Effector memory CD4-positive, alpha-beta T cell (primary cell): ENCODE results near the gene GET3.

Source experiments
- DNase-seq, 3 donors: peaks; one replicate each; pipeline ENCODE4 v3.0.0-alpha.2; 2020
- H3K27ac ChIP-seq: 2 replicates; pipeline ENCODE4 v1.7.0; 2013; ENCODE audit warnings: mild to moderate bottlenecking, low read length, moderate library complexity; ENCODE audit not compliant: insufficient read depth, poor library complexity, severe bottlenecking
- H3K27me3 ChIP-seq: replicated peaks from 2 replicates; pipeline ENCODE4 v1.7.0; 2013; ENCODE audit warnings: mild to moderate bottlenecking, low read length; ENCODE audit not compliant: insufficient read depth, control insufficient read depth, poor library complexity, severe bottlenecking
- H3K36me3 ChIP-seq: 2 replicates; pipeline ENCODE4 v1.7.0; 2013; ENCODE audit warnings: mild to moderate bottlenecking, low read length, moderate library complexity; ENCODE audit not compliant: control insufficient read depth, insufficient read depth
- H3K4me1 ChIP-seq: 2 replicates; pipeline ENCODE4 v1.7.0; 2013; ENCODE audit warnings: low read length, mild to moderate bottlenecking; ENCODE audit not compliant: control insufficient read depth, insufficient read depth, poor library complexity, severe bottlenecking
- H3K4me3 ChIP-seq: 2 replicates; pipeline ENCODE4 v1.7.0; 2013; ENCODE audit warnings: low read length, low read depth, mild to moderate bottlenecking; ENCODE audit not compliant: insufficient read depth, poor library complexity, severe bottlenecking
- H3K9me3 ChIP-seq: 2 replicates; pipeline ENCODE4 v1.7.0; 2013; ENCODE audit warnings: mild to moderate bottlenecking, low read length, moderate library complexity; ENCODE audit not compliant: control insufficient read depth

GET3 gene

DNA sequence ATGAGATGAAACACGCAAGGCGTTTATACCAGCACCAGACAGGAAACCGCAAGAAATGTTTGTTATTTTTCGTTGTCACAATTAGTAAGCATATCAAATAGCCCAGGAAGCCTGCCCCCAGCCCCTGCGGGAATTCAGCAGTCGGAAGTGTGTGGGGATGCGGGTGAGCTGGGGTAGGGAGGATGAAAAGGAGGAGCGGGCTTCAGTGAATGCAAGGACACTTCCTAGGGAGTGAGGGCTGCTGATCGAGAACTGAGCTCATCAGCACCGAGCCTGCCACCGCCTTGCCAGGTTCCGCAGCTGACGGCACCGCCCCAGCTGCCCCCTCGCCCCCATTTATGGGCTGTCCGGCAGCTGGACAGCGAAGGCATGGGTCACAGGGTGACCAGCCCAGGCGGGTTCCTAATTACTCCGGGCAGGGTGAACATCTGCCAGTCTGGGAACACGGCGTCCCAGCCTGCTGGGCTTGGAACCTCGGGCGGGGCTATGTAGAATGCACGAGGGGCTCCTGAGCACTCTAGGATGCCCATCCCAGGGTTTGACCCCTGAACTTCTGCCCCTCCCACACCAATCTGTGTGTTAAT lies 12.7 kb downstream of the GET3 start:
- H3K27ac ChIP-seq, result no peak overlapping the region

DNA sequence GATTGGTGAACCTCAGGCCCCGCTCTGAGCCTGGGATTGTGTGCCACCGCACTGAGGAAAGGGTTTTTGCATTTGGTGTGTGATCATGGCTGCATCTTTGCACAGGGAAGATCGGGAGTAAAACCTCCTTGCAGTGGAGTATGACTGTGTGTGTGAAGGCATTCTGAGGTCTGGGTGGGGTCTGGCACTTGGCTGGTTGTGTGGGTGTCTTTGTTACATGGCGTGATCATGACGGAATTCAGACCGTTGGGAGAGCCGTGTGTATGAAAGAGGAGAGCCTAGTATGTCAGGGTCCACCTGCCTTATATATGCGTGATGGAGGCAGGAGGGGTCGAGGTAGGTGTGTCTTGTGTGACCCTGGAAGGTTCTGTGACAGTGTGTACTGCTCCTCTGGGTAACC lies 13.6 kb downstream of the GET3 start:
- Histone ChIP-seq H3K4me3 (no peak overlapping the region), H3K4me1 (no peaks in the 10 kb centered on the region), H3K27ac (no peak overlapping the region), H3K9me3 (peaks cover 6% of the 10 kb centered on the region), H3K27me3 (peaks cover 4% of the 10 kb centered on the region), H3K36me3 (peaks cover 22% of the 10 kb centered on the region)
- DNase-seq, result no peak

More for the DNA sequence above, 12.7 kb downstream of the GET3 start:
- Histone ChIP-seq H3K9me3 (peaks cover 6% of the 10 kb centered on the region), H3K27me3 (peaks cover 4% of the 10 kb centered on the region), H3K4me1 (no peaks in the 10 kb centered on the region), H3K4me3 (no peak overlapping the region), H3K36me3 (peaks cover 28% of the 10 kb centered on the region)
- DNase-seq, result no peak

DNA sequence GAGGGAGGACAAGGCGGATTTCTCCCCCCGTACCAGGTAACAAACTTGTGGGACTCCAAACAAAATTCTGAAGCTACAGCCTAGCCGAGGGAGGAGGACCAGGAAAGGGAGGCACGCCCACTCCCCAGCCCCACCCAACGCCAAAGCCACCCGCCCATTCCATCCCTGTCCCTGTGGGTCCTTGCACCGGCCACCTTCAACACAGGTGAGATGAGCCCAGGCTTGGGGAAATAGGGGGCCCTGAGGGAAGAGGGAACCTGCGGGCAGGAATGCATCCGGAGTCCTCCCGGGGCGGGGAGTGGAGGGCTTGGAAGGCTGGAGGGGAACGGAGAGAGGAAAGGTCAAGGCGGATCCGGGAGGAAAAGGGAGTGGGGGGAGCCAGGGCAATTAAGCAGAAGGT lies 14.3 kb downstream of the GET3 start, which contains the start of gene BEST2:
TSS of gene BEST2 (plus strand) at position 157 of the 400 bp plus-strand sequence. CDS start 802 bp downstream, outside the sequence.
- Histone ChIP-seq H3K27me3 (peaks cover 4% of the 10 kb centered on the region), H3K4me1 (no peaks in the 10 kb centered on the region), H3K4me3 (no peak within 1 kb of the TSS), H3K27ac (no peak within 1 kb of the TSS), H3K9me3 (peaks cover 6% of the 10 kb centered on the region), H3K36me3 (peaks cover 14% of the 10 kb centered on the region)
- DNase-seq, result no peak

DNA sequence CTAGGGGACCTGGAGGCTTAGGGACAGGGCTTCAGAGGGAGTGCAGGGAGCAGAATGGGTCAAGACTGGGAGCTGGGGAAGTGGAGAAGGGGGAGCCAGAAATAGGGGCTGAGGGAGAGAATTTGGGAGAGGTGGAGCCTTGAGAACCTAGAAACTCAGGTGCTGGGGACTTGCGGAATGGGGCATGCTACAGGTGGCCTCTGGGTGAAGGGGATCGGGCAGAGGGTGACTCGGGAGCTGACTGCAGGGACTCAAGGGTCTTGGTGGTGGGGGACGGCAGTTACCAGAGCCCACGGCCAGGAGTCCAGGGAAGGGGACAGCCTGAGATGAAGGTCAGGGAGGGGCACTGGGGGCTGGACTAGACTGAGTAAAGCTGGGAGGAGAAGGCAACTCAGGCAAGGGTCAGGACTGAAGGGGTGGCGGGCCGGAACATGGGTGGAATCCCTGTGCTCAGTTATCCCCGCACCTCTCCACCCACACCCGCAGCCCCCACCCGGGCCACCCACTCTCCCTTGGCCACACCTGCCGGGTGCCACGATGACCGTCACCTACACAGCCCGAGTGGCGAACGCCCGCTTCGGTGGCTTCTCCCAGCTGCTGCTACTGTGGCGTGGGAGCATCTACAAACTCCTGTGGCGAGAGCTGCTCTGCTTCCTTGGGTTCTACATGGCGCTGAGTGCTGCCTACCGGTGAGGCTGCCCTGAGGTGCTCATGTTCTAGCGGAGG lies 14.9 kb downstream of the GET3 start:
- Histone ChIP-seq H3K36me3 (peaks cover 9% of the 10 kb centered on the region), H3K4me3 (no peak overlapping the region), H3K9me3 (peaks cover 6% of the 10 kb centered on the region), H3K27ac (no peak overlapping the region), H3K4me1 (no peaks in the 10 kb centered on the region), H3K27me3 (peaks cover 4% of the 10 kb centered on the region)
- DNase-seq, result no peak

- peaks cover 4% of the 10 kb centered on the region for H3K27me3 ChIP-seq
Measured at GRCh38 chr19:12754465-12755196, 17.3 kb downstream of the GET3 start.

GRCh38 chr19:12756150-12756883 lies 19.0 kb downstream of the GET3 start:
- H3K36me3 ChIP-seq, result no peaks in the 10 kb centered on the region
- H3K4me1 ChIP-seq, result peaks cover 5% of the 10 kb centered on the region
- H3K27ac ChIP-seq, result no peak overlapping the region
- DNase-seq, result no peak
- peaks cover 4% of the 10 kb centered on the region for H3K27me3 ChIP-seq
- no peaks in the 10 kb centered on the region for H3K9me3 ChIP-seq
- no peak overlapping the region for H3K4me3 ChIP-seq

More at GRCh38 chr19:12754465-12755196, 17.3 kb downstream of the GET3 start:
- DNase-seq, result no peak
- H3K4me3 ChIP-seq, result no peak overlapping the region
- peaks cover 5% of the 10 kb centered on the region for H3K4me1 ChIP-seq
- H3K9me3 ChIP-seq, result no peaks in the 10 kb centered on the region
- no peak overlapping the region for H3K27ac ChIP-seq
- no peaks in the 10 kb centered on the region for H3K36me3 ChIP-seq

DNA sequence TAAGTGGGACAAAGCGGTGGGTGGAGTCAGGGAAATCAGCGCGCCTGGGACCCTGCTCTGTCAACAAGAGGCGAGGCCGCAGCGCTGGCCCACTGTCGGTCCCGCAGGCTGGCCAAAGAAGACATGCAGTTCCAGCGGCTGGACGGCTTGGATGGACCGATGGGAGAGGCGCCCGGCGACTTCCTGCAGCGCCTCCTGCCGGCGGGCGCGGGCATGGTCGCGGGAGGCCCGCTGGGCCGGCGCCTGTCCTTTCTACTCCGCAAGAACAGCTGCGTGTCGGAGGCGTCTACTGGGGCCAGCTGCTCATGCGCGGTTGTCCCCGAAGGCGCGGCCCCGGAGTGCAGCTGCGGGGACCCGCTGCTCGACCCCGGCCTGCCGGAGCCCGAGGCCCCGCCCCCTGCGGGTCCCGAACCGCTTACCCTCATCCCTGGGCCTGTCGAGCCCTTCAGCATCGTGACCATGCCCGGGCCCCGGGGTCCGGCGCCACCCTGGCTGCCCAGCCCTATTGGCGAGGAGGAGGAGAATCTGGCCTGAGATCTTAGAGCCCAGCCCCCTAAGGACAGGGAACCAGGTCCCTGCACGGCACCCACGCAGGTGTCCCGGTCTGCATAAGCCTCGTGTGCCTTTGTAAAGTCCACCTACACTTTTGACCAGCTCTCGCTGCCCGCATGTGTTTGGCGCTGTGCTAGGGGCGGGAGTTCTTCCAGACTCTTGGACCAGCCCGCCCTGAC lies 20.4 kb downstream of the GET3 start:
- Histone ChIP-seq H3K27me3 (peaks cover 4% of the 10 kb centered on the region), H3K9me3 (no peaks in the 10 kb centered on the region), H3K27ac (no peak overlapping the region), H3K4me1 (peaks cover 5% of the 10 kb centered on the region), H3K36me3 (no peaks in the 10 kb centered on the region), H3K4me3 (peak overlapping the region; percentile 11)
- DNase-seq, result peak; percentile 34 to 47 (median 34)

DNA sequence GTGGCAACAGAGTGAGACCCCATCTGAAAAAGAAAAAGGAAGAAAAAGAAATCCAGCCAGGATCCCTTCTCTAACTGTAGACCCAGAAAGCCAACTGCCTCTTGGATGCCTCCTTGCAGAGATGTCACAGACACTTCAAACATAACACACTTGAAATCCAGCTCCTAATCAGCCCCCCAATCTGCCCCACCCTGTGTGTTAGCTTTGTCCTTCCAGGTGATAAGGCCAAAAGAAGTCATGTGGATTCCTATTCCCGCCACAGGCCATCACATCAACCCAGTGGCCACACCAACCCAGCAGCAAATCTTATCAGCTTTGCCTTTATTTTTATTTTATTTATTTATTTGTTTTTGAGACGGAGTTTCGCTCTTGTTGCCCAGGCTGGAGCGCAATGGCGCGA lies 22.4 kb downstream of the GET3 start:
- H3K27ac ChIP-seq, result no peak overlapping the region
- peaks cover 5% of the 10 kb centered on the region for H3K4me1 ChIP-seq
- no peaks in the 10 kb centered on the region for H3K9me3 ChIP-seq
- H3K4me3 ChIP-seq, result no peak overlapping the region
- H3K27me3 ChIP-seq, result no peaks in the 10 kb centered on the region
- no peak for DNase-seq
- no peaks in the 10 kb centered on the region for H3K36me3 ChIP-seq

DNA sequence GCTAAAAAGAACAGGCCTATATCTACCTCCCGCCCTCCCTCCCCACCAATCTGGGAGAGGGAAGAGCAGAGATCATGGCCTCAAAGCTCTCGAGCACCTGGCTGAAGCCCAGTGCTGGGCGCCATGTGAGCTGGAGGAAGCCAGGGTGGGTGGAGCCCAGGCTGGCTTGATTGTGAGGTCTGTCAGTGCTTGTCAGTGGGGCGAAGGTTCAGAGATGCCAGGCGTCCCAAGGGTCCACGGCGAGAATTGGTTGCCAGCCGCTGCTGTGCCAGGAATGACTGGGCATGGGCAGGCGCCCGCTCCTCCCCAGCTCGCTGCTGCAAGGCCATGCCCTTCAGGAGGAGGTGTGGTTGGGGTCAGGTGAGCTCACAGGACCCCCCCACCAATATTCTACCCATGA lies 25.8 kb downstream of the GET3 start:
- Histone ChIP-seq H3K4me1 (no peaks in the 10 kb centered on the region), H3K4me3 (no peak overlapping the region), H3K27me3 (no peaks in the 10 kb centered on the region), H3K27ac (no peak overlapping the region), H3K9me3 (no peaks in the 10 kb centered on the region), H3K36me3 (no peaks in the 10 kb centered on the region)
- no peak for DNase-seq
